HepG2 (cell line): Measurements from ENCODE around the gene TMCO6. TPM values are rescaled to one million over a fixed set of nuclear protein-coding genes. Genes with fewer than 3 reads are reported as not detected.

ENCODE experiments used
- CEBPG ChIP-seq: IDR thresholded peaks from 2 replicates; pipeline ENCODE4 v1.6.1; 2016
- EEA1 ChIP-seq: sonication (generic); formaldehyde crosslinking; IDR thresholded peaks from 2 replicates; pipeline ENCODE4 v1.5.1; 2020; ENCODE audit warnings: mild to moderate bottlenecking, missing genetic modification reagents, borderline replicate concordance
- HES4 ChIP-seq: sonication (generic); formaldehyde crosslinking; IDR thresholded peaks from 2 replicates; pipeline ENCODE4 v1.9.0; 2021; ENCODE audit warnings: mild to moderate bottlenecking, missing genetic modification reagents, borderline replicate concordance
- HOXD1 ChIP-seq: sonication (generic); formaldehyde crosslinking; IDR thresholded peaks from 2 replicates; pipeline ENCODE4 v1.5.0; 2020; ENCODE audit warnings: missing genetic modification reagents
- MAFK ChIP-seq, 2 experiments: IDR thresholded peaks in 1 of 2; conservative IDR thresholded peaks in 1 of 2; 2 replicates each; pipeline ENCODE4 v1.6.1; 2011; ENCODE audit warnings: improper control_type of control experiment in 2 of 2, low read length in 2 of 2
- NRL ChIP-seq: sonication (generic); formaldehyde crosslinking; IDR thresholded peaks from 2 replicates; pipeline ENCODE4 v1.5.0; 2020; ENCODE audit warnings: missing genetic modification reagents, mild to moderate bottlenecking, moderate library complexity, borderline replicate concordance
- PHF5A ChIP-seq: IDR thresholded peaks from one replicate; pipeline ENCODE4 v1.6.1; 2018; ENCODE audit warnings: low read depth, missing genetic modification reagents; ENCODE audit not compliant: unreplicated experiment
- SP4 ChIP-seq: sonication (generic); formaldehyde crosslinking; IDR thresholded peaks from 2 replicates; pipeline ENCODE4 v1.8.1; 2023; ENCODE audit warnings: mild to moderate bottlenecking, missing genetic modification reagents
- XRCC5 ChIP-seq: fragments of 200-400 bp; formaldehyde crosslinking; optimal IDR thresholded peaks from 2 replicates; pipeline ENCODE3; 2017; ENCODE audit warnings: mild to moderate bottlenecking, low read length
- ZBTB7A ChIP-seq: sonication (generic); formaldehyde crosslinking; IDR thresholded peaks from 2 replicates; pipeline ENCODE4 v1.8.0; 2022; ENCODE audit warnings: mild to moderate bottlenecking, missing genetic modification reagents
- ZFP36L2 ChIP-seq: sonication (generic); formaldehyde crosslinking; IDR thresholded peaks from 2 replicates; pipeline ENCODE4 v1.4.0; 2020; ENCODE audit warnings: missing genetic modification reagents
- ZFX ChIP-seq: sonication (generic); formaldehyde crosslinking; IDR thresholded peaks from 2 replicates; pipeline ENCODE4 v1.4.0; 2020; ENCODE audit warnings: mild to moderate bottlenecking, low read depth, missing genetic modification reagents, moderate library complexity
- ZNF124 ChIP-seq: sonication (generic); formaldehyde crosslinking; IDR thresholded peaks from 2 replicates; pipeline ENCODE4 v1.4.0; 2020; ENCODE audit warnings: missing genetic modification reagents
- ZNF331 ChIP-seq: sonication (generic); formaldehyde crosslinking; IDR thresholded peaks from 2 replicates; pipeline ENCODE4 v1.4.0; 2020; ENCODE audit warnings: missing genetic modification reagents
- ZNF34 ChIP-seq: sonication (generic); formaldehyde crosslinking; IDR thresholded peaks from 2 replicates; pipeline ENCODE4 v1.4.0; 2020; ENCODE audit warnings: mild to moderate bottlenecking, missing genetic modification reagents, borderline replicate concordance
- ZNF496 ChIP-seq: sonication (generic); formaldehyde crosslinking; IDR thresholded peaks from 2 replicates; pipeline ENCODE4 v1.8.1; 2023; ENCODE audit warnings: mild to moderate bottlenecking, moderate library complexity, missing genetic modification reagents; ENCODE audit not compliant: insufficient replicate concordance
- ZNF558 ChIP-seq: sonication (generic); formaldehyde crosslinking; IDR thresholded peaks from 2 replicates; pipeline ENCODE4 v1.9.0; 2022; ENCODE audit warnings: mild to moderate bottlenecking, missing genetic modification reagents, borderline replicate concordance
- ZNF563 ChIP-seq: sonication (generic); formaldehyde crosslinking; IDR thresholded peaks from 2 replicates; pipeline ENCODE4 v1.8.0; 2022; ENCODE audit warnings: mild to moderate bottlenecking, moderate library complexity, missing genetic modification reagents
- ZNF567 ChIP-seq: sonication (generic); formaldehyde crosslinking; IDR thresholded peaks from 2 replicates; pipeline ENCODE4 v1.8.1; 2023; ENCODE audit warnings: mild to moderate bottlenecking, missing genetic modification reagents, borderline replicate concordance
- ZNF605 ChIP-seq: sonication (generic); formaldehyde crosslinking; IDR thresholded peaks from 2 replicates; pipeline ENCODE4 v1.8.0; 2022; ENCODE audit warnings: mild to moderate bottlenecking, missing genetic modification reagents
- ZNF619 ChIP-seq: sonication (generic); formaldehyde crosslinking; IDR thresholded peaks from 2 replicates; pipeline ENCODE4 v1.4.0; 2020; ENCODE audit warnings: mild to moderate bottlenecking, missing genetic modification reagents
- polyA plus RNA-seq, 8 experiments: library from polyadenylated mRNA; depleted of rRNA in 3 of 8; stranded (reverse) in 7 of 8; unstranded in 1 of 8; fragments of >200 nt; fragmentation: Illumina TruSeq in 4 of 8; extraction: Trizol in 4 of 8; gene quantifications; 2 replicates each; pipeline versions ENCODE4 v1.2.1 to v1.2.3, GENCODE V29; 2011 to 2016; ENCODE audit warnings: low read depth in 4 of 8, missing spikeins in 1 of 8, mixed read lengths in 1 of 8; ENCODE audit not compliant: insufficient read depth in 1 of 8
- total RNA-seq, 5 experiments: library from RNA; depleted of rRNA; stranded (reverse); fragments of >200 nt; fragmentation: Illumina TruSeq; extraction: Trizol; gene quantifications; 2 replicates each; pipeline ENCODE4 v1.2.3, GENCODE V29; 2016; ENCODE audit warnings: low read depth in 1 of 5
- TF ChIP-seq, protein P1 (sequence below): sonication (generic); formaldehyde crosslinking; conservative IDR thresholded peaks from 2 replicates; pipeline ENCODE4 v1.4.0; 2020; ENCODE audit warnings: mild to moderate bottlenecking, missing genetic modification reagents, moderate library complexity
- TF ChIP-seq, protein P2 (sequence below): sonication (generic); formaldehyde crosslinking; IDR thresholded peaks from 2 replicates; pipeline ENCODE4 v1.8.1; 2023; ENCODE audit warnings: mild to moderate bottlenecking, moderate library complexity, missing genetic modification reagents
- TF ChIP-seq, protein P3 (sequence below): sonication (generic); formaldehyde crosslinking; IDR thresholded peaks from 2 replicates; pipeline ENCODE4 v1.8.1; 2023; ENCODE audit warnings: mild to moderate bottlenecking, inconsistent platforms, moderate library complexity, missing genetic modification reagents, borderline replicate concordance

The TMCO6 gene
- total and polyA plus RNA-seq, 2 of the 13 experiments (the other 11 are each of a cell fraction or from before 2014, with no cell fraction given) = 16.6 to 28.2 TPM

DNA sequence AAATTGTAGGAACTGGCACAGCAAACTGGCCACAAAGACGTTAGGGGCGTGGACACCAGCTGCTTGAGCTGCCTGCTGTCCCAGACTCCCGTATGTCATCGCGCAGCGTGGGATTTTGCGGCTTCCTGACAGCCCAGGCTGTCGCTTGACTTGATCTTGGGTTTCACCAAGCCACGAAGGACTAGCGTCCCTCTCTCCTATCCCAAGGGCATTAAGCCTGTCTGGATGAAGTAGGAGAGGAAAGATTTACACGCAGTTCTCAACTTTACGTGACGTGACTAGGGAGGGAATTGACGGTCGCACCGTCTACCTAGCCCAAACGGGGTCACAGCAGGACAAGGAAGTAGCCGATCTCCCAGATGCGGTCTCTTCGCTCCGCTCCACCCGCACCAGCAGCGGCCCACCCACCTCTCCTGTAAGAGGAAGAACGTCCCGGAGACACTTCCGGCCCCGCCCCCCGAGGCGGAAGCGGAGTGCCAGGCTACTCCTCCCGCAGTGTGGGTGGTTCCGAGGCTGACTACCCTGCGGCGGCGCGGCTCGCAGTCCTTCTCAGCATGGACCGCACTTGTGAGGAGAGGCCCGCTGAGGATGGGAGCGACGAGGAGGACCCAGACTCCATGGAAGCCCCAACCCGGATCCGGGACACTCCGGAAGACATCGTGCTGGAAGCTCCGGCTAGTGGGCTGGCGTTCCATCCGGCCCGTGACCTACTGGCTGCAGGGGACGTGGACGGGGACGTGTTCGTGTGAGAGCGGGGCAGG lies 25.3 kb downstream of the TMCO6 start, which contains the start of gene WDR55 (continued):
- peak; percentile 68 for TF ChIP-seq XRCC5
- peak; percentile 62; the same call in 1 of the 2 replicates for TF ChIP-seq ZNF124 (CRISPR knock-in tag)
- peak; percentile 30; the same call in 1 of the 2 replicates for TF ChIP-seq NRL
- TF ChIP-seq EEA1 (CRISPR knock-in tag) = peak; percentile 67; the same call in 1 of the 2 replicates
- TF ChIP-seq ZNF567 (CRISPR knock-in tag) = peak; percentile 69; the same call in 1 of the 2 replicates
- peak; percentile 85; the same call in 1 of the 2 replicates for TF ChIP-seq ZNF563 (CRISPR knock-in tag)
- TF ChIP-seq, protein P1, sequence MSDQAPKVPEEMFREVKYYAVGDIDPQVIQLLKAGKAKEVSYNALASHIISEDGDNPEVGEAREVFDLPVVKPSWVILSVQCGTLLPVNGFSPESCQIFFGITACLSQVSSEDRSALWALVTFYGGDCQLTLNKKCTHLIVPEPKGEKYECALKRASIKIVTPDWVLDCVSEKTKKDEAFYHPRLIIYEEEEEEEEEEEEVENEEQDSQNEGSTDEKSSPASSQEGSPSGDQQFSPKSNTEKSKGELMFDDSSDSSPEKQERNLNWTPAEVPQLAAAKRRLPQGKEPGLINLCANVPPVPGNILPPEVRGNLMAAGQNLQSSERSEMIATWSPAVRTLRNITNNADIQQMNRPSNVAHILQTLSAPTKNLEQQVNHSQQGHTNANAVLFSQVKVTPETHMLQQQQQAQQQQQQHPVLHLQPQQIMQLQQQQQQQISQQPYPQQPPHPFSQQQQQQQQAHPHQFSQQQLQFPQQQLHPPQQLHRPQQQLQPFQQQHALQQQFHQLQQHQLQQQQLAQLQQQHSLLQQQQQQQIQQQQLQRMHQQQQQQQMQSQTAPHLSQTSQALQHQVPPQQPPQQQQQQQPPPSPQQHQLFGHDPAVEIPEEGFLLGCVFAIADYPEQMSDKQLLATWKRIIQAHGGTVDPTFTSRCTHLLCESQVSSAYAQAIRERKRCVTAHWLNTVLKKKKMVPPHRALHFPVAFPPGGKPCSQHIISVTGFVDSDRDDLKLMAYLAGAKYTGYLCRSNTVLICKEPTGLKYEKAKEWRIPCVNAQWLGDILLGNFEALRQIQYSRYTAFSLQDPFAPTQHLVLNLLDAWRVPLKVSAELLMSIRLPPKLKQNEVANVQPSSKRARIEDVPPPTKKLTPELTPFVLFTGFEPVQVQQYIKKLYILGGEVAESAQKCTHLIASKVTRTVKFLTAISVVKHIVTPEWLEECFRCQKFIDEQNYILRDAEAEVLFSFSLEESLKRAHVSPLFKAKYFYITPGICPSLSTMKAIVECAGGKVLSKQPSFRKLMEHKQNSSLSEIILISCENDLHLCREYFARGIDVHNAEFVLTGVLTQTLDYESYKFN (CRISPR knock-in tag) = peak; percentile 64; the same call in 1 of the 2 replicates
- TF ChIP-seq ZBTB7A (CRISPR knock-in tag) = no peak
- TF ChIP-seq ZNF331 (CRISPR knock-in tag) = peak; percentile 8; the same call in 1 of the 2 replicates
- TF ChIP-seq ZNF496 = no peak
- TF ChIP-seq CEBPG (CRISPR knock-in tag) = 0 out of 2 replicates have a peak, but pooled peaks have one; percentile 6
- TF ChIP-seq, protein P2, sequence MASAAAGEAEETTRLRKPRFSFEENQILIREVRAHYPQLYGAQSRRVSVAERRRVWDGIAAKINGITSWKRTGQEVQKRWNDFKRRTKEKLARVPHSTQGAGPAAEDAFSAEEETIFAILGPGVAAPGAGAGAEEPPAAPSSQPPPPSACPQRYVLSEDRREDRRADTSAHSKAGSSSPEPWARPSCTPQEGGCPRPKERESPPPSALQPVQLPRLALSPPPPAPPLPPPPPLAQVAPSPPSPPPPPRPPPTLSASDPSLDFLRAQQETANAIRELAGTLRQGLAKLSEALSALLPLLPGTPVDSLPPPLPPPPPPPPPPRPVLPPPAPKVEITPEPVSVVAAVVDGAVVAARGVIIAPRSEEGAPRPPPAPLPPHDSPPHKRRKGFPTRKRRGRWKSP (CRISPR knock-in tag) = peak; percentile 84; the same call in 1 of the 2 replicates
- peak; percentile 88; the same call in 1 of the 2 replicates for TF ChIP-seq ZNF558 (CRISPR knock-in tag)
- TF ChIP-seq PHF5A (CRISPR knock-in tag) = no peak
- 0 out of 2 replicates have a peak, but pooled peaks have one; percentile 22 for TF ChIP-seq ZNF619 (CRISPR knock-in tag)
- TF ChIP-seq SP4 (CRISPR knock-in tag) = peak; percentile 89
- TF ChIP-seq ZFP36L2 (CRISPR knock-in tag) = no peak
- TF ChIP-seq HOXD1 = 0 out of 2 replicates have a peak, but pooled peaks have one; percentile 36
- no peak for TF ChIP-seq ZNF34 (CRISPR knock-in tag)
- TF ChIP-seq HES4 (CRISPR knock-in tag) = peak; percentile 66
- peak; percentile 91 for TF ChIP-seq ZFX (CRISPR knock-in tag)
- peak; percentile 63; the same call in 1 of the 2 replicates for TF ChIP-seq ZNF605 (CRISPR knock-in tag)
- no peak for TF ChIP-seq MAFK (conservative IDR thresholded peaks at IDR 0.05 in 1 of 2, IDR thresholded peaks at IDR 0.05 in 1 of 2; ENCODE audit: low read length in 2 of 2)
- TF ChIP-seq, protein P3, sequence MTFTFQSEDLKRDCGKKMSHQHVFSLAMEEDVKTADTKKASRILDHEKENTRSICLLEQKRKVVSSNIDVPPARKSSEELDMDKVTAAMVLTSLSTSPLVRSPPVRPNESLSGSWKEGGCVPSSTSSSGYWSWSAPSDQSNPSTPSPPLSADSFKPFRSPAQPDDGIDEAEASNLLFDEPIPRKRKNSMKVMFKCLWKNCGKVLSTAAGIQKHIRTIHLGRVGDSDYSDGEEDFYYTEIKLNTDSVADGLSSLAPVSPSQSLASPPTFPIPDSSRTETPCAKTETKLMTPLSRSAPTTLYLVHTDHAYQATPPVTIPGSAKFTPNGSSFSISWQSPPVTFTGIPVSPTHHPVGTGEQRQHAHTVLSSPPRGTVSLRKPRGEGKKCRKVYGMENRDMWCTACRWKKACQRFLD (CRISPR knock-in tag) = no peak
